GM10266 (cell line): ENCODE data around the gene RSPO3.

Experiments
- DNase-seq: peaks from one replicate; pipeline ENCODE4 v3.0.0; 2012; ENCODE audit errors: extremely low spot score
- CTCF ChIP-seq: IDR thresholded peaks from 2 replicates; pipeline ENCODE4 v1.5.1; 2012; ENCODE audit warnings: mild to moderate bottlenecking, low read depth; ENCODE audit not compliant: control insufficient read depth, insufficient read depth; ENCODE audit errors: missing control alignments

The RSPO3 gene

DNA sequence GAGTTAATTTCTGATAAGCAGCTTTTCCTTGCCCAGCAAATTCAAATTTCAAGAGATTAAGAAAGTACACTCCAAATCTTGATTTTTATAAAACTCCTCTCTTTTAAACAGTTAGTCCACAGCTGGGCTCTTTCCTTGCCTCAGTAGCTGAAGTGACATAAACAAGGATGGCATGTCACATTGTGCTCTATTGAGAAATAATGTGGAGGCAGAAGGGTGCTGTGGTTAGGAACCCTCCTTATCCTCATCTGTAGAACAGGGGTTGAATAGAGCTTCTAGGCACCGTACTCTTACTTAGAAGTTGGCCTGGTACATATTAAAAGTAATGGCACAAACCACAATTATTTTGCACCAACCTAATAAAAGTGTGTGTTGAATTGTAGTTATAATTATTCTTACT lies 70.3 kb downstream of the RSPO3 start:
- no peak for TF ChIP-seq CTCF
- DNase-seq = no peak

- no peak for DNase-seq
- peak; percentile 41 for TF ChIP-seq CTCF
These were observed 72.1 kb downstream of the RSPO3 start for GRCh38 chr6:127190552-127190951.

GRCh38 chr6:127191716-127192115 lies 73.2 kb downstream of the RSPO3 start:
- no peak for DNase-seq
- no peak for TF ChIP-seq CTCF

DNA sequence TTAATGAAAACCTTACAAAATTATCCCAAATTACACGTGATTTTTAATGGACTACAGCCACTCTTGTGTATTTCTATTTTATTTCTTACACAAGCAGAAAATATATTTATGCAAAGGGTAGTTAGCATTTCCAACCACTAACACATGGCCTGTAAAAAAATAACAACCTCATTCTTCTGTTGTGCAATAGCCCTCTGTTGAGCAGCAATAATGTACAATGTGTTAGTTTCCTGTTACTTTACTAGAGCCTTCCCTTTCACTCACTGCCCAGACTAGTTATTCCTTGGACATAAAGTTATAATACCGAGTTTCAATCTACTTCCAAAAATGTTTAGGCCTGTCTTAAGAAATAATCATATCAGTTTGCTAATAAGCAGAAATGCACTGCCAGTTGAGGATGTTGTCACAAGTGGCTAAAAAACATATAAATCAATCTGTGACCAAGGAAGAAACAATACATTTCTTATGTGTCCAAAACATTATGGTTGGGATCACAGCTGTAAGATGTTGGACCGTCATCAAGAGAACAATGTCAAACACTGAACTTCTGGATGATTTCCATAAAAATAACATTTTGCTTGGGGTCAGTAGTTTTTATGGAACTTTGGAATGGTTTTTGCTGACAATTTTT lies 74.6 kb downstream of the RSPO3 start:
- no peak for TF ChIP-seq CTCF

GRCh38 chr6:127195833-127196232 lies 77.4 kb downstream of the RSPO3 start:
- no peak for TF ChIP-seq CTCF
- DNase-seq = no peak

More for the DNA sequence above, 74.6 kb downstream of the RSPO3 start:
- no peak for DNase-seq

GRCh38 chr6:127198549-127198948 lies 80.1 kb downstream of the RSPO3 start:
- no peak for TF ChIP-seq CTCF
- DNase-seq = no peak

DNA sequence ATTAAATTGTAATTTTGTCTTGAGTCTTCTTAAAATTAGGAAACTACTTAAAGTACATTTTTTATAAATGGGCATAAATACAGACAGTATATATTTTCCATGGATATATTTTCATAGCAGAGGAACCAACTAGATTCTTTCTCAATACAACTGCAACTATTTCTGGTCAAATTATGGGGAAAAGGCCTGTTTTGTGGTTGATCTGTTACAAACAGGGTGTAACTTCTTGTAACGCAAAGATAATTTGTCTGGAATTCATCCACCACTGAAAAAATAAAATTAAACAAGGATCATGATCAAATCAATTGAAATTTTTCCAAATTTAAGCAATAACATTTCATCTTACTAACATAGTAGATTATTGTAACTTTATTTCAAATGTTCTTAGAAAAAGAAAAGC lies 81.0 kb downstream of the RSPO3 start:
- no peak for TF ChIP-seq CTCF
- DNase-seq = no peak
